Right cardiac atrium (tissue), 5 donors: ENCODE measurements around the gene PLOD2. TPM values are rescaled to one million over a fixed set of nuclear protein-coding genes. Genes with fewer than 3 reads are reported as not detected.

Source experiments
- ATAC-seq, 2 donors: fragments of 200-7000 bp; cut with Tn5 transposase; one replicate each; pipeline versions ENCODE4 v1.8.0 to v1.9.1; 2020; ENCODE audit warnings: moderate library complexity in 2 of 2, mild to moderate bottlenecking in 1 of 2
- DNase-seq, 3 donors: peaks; one replicate each; pipeline ENCODE4 v3.0.0-alpha.2; 2020
- H3K27ac ChIP-seq: one replicate; pipeline ENCODE4 v1.5.1; 2013; ENCODE audit warnings: mild to moderate bottlenecking, low read length, control low read depth, moderate library complexity
- H3K27me3 ChIP-seq: one replicate; pipeline ENCODE4 v1.6.1; 2013; ENCODE audit not compliant: control insufficient read depth, insufficient read depth
- H3K4me1 ChIP-seq: one replicate; pipeline ENCODE4 v1.6.1; 2013; ENCODE audit warnings: low read length; ENCODE audit not compliant: control insufficient read depth, insufficient read depth
- H3K4me3 ChIP-seq: one replicate; pipeline ENCODE4 v1.5.1; 2013; ENCODE audit warnings: low read length, control low read depth
- H3K9me3 ChIP-seq: one replicate; pipeline ENCODE4 v1.6.1; 2013; ENCODE audit warnings: low read length; ENCODE audit not compliant: control insufficient read depth
- WGBS: extraction: QIAGEN DNeasy Blood & Tissue Kit; methylation state at CpG from one replicate; pipeline ENCODE4 v1.1.7; 2013; 5-methylcytosine and 5-hydroxymethylcytosine counted together
- intact Hi-C, 4 donors: fragments of 100-400 bp; cut with DNase I; formaldehyde crosslinking; loops; one replicate each; pipeline versions ENCODE4 v1.11.0 to v1.14.0; 2022 to 2023
- polyA plus RNA-seq: library from polyadenylated mRNA; stranded (reverse); fragments of 200-250 nt; gene quantifications from one replicate; pipeline ENCODE4 v1.2.3, GENCODE V29; 2013
- total RNA-seq, 4 donors: library from RNA; stranded (reverse); fragmentation: NEBNext Ultra II Directional; extraction: Animal tissue kit (Norgen Biotek cat#: 25700); gene quantifications; one replicate each; pipeline ENCODE4 v1.2.1, GENCODE V29; 2021
- donor health status: healthy with polysubstance abuse.
- donor health status: DM: no; HTN: yes; CAD: no.
- donor health status: DM: no; HTN: no; CAD: no.
- donor health status: DM: no; HTN: yes; CAD: no; lungs with severe emphysema.
- donor health status: DM: yes; HTN: yes; CAD: no.

The PLOD2 gene
- total and polyA plus RNA-seq, 5 donors = 20.3 to 30.8 (median 30.3) TPM

- ATAC-seq (no peak), DNase-seq (no peak)
- Histone ChIP-seq H3K4me3 (peak overlapping the region; percentile 74), H3K4me1 (peaks cover 2% of the 10 kb centered on the region), H3K27me3 (no peaks in the 10 kb centered on the region), H3K27ac (peak overlapping the region; percentile 75), H3K9me3 (no peaks in the 10 kb centered on the region)
- intact Hi-C loops = no loop called here
- WGBS = 24% methylated on average over 2 of the region's 2 CpGs
Measured at GRCh38 chr3:146157325-146158060, 3.5 kb downstream of the PLOD2 start.

GRCh38 chr3:146156666-146157314 lies 4.2 kb downstream of the PLOD2 start:
- intact Hi-C loops = no loop called here
- ATAC-seq = no peak
- Histone ChIP-seq H3K27me3 (no peaks in the 10 kb centered on the region), H3K4me1 (peaks cover 2% of the 10 kb centered on the region), H3K9me3 (no peaks in the 10 kb centered on the region), H3K27ac (peak overlapping the region; percentile 94), H3K4me3 (peak overlapping the region; percentile 46)
- WGBS = 26% methylated on average over 3 of the region's 3 CpGs
- no peak for DNase-seq

GRCh38 chr3:146156095-146156494 lies 4.9 kb downstream of the PLOD2 start:
- WGBS = 15% methylated on average over 4 of the region's 4 CpGs
- Histone ChIP-seq H3K4me3 (peak overlapping the region; percentile 46), H3K27me3 (no peaks in the 10 kb centered on the region), H3K4me1 (peaks cover 2% of the 10 kb centered on the region), H3K9me3 (no peaks in the 10 kb centered on the region), H3K27ac (peak overlapping the region; percentile 99)
- intact Hi-C loops = no loop called here
- DNase-seq (peak in 2 of 3 donors; percentile 28 to 37), ATAC-seq (no peak)

GRCh38 chr3:146154995-146155394 lies 6.0 kb downstream of the PLOD2 start:
- peak overlapping the region; percentile 75 for H3K27ac ChIP-seq
- H3K4me1 ChIP-seq = peaks cover 2% of the 10 kb centered on the region
- no peaks in the 10 kb centered on the region for H3K9me3 ChIP-seq
- 48% methylated on average over 2 of the region's 2 CpGs for WGBS
- DNase-seq = no peak
- no peak overlapping the region for H3K4me3 ChIP-seq
- intact Hi-C loops = no loop called here
- ATAC-seq = peak; percentile 41 to 54
- no peaks in the 10 kb centered on the region for H3K27me3 ChIP-seq

GRCh38 chr3:146154316-146154715 lies 6.7 kb downstream of the PLOD2 start:
- Histone ChIP-seq H3K27ac (no peak overlapping the region), H3K27me3 (no peaks in the 10 kb centered on the region), H3K4me3 (no peak overlapping the region), H3K9me3 (no peaks in the 10 kb centered on the region), H3K4me1 (peaks cover 2% of the 10 kb centered on the region)
- DNase-seq (no peak), ATAC-seq (no peak)
- intact Hi-C loops = no loop called here
- WGBS = 96% methylated on average over 1 of the region's 1 CpG

- peaks cover 2% of the 10 kb centered on the region for H3K4me1 ChIP-seq
- H3K9me3 ChIP-seq = no peaks in the 10 kb centered on the region
- ATAC-seq (peak in 1 of 2 donors; percentile 13), DNase-seq (no peak)
- no peaks in the 10 kb centered on the region for H3K27me3 ChIP-seq
- no peak overlapping the region for H3K4me3 ChIP-seq
- peak overlapping the region; percentile 23 for H3K27ac ChIP-seq
- 60% methylated on average over 4 of the region's 4 CpGs for WGBS
- intact Hi-C loops = no loop called here
Measured at GRCh38 chr3:146153429-146153828, 7.6 kb downstream of the PLOD2 start.

GRCh38 chr3:146152834-146153233 lies 8.2 kb downstream of the PLOD2 start:
- peak; percentile 39 to 42 for ATAC-seq
- WGBS = 65% methylated on average over 6 of the region's 6 CpGs
- no peaks in the 10 kb centered on the region for H3K9me3 ChIP-seq
- peak in 2 of 3 donors; percentile 20 to 42 for DNase-seq
- H3K27ac ChIP-seq = peak overlapping the region; percentile 91
- H3K27me3 ChIP-seq = no peaks in the 10 kb centered on the region
- H3K4me1 ChIP-seq = peaks cover 2% of the 10 kb centered on the region
- intact Hi-C loops = no loop called here
- no peak overlapping the region for H3K4me3 ChIP-seq

- Histone ChIP-seq H3K4me1 (peaks cover 8% of the 10 kb centered on the region), H3K27me3 (no peaks in the 10 kb centered on the region), H3K27ac (no peak overlapping the region), H3K4me3 (no peak overlapping the region), H3K9me3 (no peaks in the 10 kb centered on the region)
- intact Hi-C loops = no loop called here
- DNase-seq = no peak
- no peak for ATAC-seq
- 75% methylated on average over 1 of the region's 1 CpG for WGBS
Measured at GRCh38 chr3:146148468-146148931, 12.5 kb downstream of the PLOD2 start.

- Histone ChIP-seq H3K4me1 (peaks cover 6% of the 10 kb centered on the region), H3K4me3 (no peak overlapping the region), H3K9me3 (no peaks in the 10 kb centered on the region), H3K27ac (no peak overlapping the region), H3K27me3 (no peaks in the 10 kb centered on the region)
- WGBS = 93% methylated on average over 1 of the region's 1 CpG
- ATAC-seq (no peak), DNase-seq (no peak)
- intact Hi-C loops = no loop called here
Measured at GRCh38 chr3:146145642-146146041, 15.3 kb downstream of the PLOD2 start.

- DNase-seq (no peak), ATAC-seq (peak; percentile 75 to 76)
- Histone ChIP-seq H3K27me3 (no peaks in the 10 kb centered on the region), H3K27ac (no peak overlapping the region), H3K4me1 (peaks cover 6% of the 10 kb centered on the region), H3K9me3 (no peaks in the 10 kb centered on the region), H3K4me3 (no peak overlapping the region)
- 31% methylated on average over 3 of the region's 3 CpGs for WGBS
- intact Hi-C loops = no loop called here
Measured at GRCh38 chr3:146142757-146143156, 18.2 kb downstream of the PLOD2 start.

- Histone ChIP-seq H3K4me1 (peaks cover 2% of the 10 kb centered on the region), H3K4me3 (no peak overlapping the region), H3K27ac (no peak overlapping the region), H3K9me3 (no peaks in the 10 kb centered on the region), H3K27me3 (no peaks in the 10 kb centered on the region)
- DNase-seq = no peak
- WGBS = 60% methylated on average over 3 of the region's 3 CpGs
- intact Hi-C loops = no loop called here
- ATAC-seq = no peak
Measured at GRCh38 chr3:146139586-146140110, 21.3 kb downstream of the PLOD2 start.
